ENCODE measurements around the gene HES7. TPM values are rescaled to one million over a fixed set of nuclear protein-coding genes. Genes with fewer than 3 reads are reported as not detected.

The HES7 gene
- polyA plus RNA-seq, 3 donors = not detected

- peak; percentile 62 for DNase-seq
Measured at GRCh38 chr17:8073627-8074484, 50.0 kb downstream of the HES7 start.

- no peak for DNase-seq
Measured at GRCh38 chr17:8072729-8073461, 51.0 kb downstream of the HES7 start.

GRCh38 chr17:8072341-8072728 lies 51.6 kb downstream of the HES7 start:
- no peak for DNase-seq

GRCh38 chr17:8071496-8071895 lies 52.4 kb downstream of the HES7 start:
- no peak for DNase-seq

Other genes starting within 250 kb of the HES7 start
- 100 to 1,000 TPM; 181 to 204 (median 186) TPM for gene CHD3, start 235.3 kb downstream of the HES7 start, polyA plus RNA-seq (ENCODE audit: insufficient read length in 3 of 3)
- 1 to 10 TPM; 3.5 to 4.7 (median 4.5) TPM for gene RNF227, start 207.8 kb downstream of the HES7 start, polyA plus RNA-seq (ENCODE audit: insufficient read length in 3 of 3)
- 10 to 100 TPM; 10.6 to 13.0 (median 11.4) TPM for gene KCNAB3, start 194.2 kb downstream of the HES7 start, polyA plus RNA-seq (ENCODE audit: insufficient read length in 3 of 3)
- gene TRAPPC1, start 192.2 kb downstream of the HES7 start, polyA plus RNA-seq (ENCODE audit: insufficient read length in 3 of 3) = 100 to 1,000 TPM; 131 to 158 (median 133) TPM
- 10 to 100 TPM; 52.0 to 69.0 (median 65.7) TPM for gene CNTROB, start 191.9 kb downstream of the HES7 start, polyA plus RNA-seq (ENCODE audit: insufficient read length in 3 of 3)
- under 1 TPM; 0.22 to 0.87 (median 0.40) TPM for gene GUCY2D, start 121.5 kb downstream of the HES7 start, polyA plus RNA-seq (ENCODE audit: insufficient read length in 3 of 3)
- gene ALOX15B, start 85.0 kb downstream of the HES7 start, polyA plus RNA-seq (ENCODE audit: insufficient read length in 3 of 3) = 1 to 10 TPM; 1.2 to 2.0 (median 1.5) TPM
- 1 to 10 TPM in 1 of 3 donors, under 1 TPM in 2; 0.48 to 1.0 (median 0.90) TPM for gene ALOX12B, start 36.4 kb downstream of the HES7 start, polyA plus RNA-seq (ENCODE audit: insufficient read length in 3 of 3)
- gene ALOXE3, start 5.6 kb downstream of the HES7 start, polyA plus RNA-seq (ENCODE audit: insufficient read length in 3 of 3) = under 1 TPM in 1 of 3 donors, not detected in 2; 0.07 TPM
- 10 to 100 TPM; 26.4 to 34.5 (median 33.3) TPM for gene PER1, start 28.3 kb upstream of the HES7 start, polyA plus RNA-seq (ENCODE audit: insufficient read length in 3 of 3)
- 100 to 1,000 TPM; 108 to 139 (median 131) TPM for gene VAMP2, start 38.8 kb upstream of the HES7 start, polyA plus RNA-seq (ENCODE audit: insufficient read length in 3 of 3)
- 10 to 100 TPM; 24.3 to 29.2 (median 28.6) TPM for gene TMEM107, start 52.3 kb upstream of the HES7 start, polyA plus RNA-seq (ENCODE audit: insufficient read length in 3 of 3)
- 1 to 10 TPM; 4.4 to 5.1 (median 4.9) TPM for gene BORCS6, start 66.1 kb upstream of the HES7 start, polyA plus RNA-seq (ENCODE audit: insufficient read length in 3 of 3)
- gene AURKB, start 86.5 kb upstream of the HES7 start, polyA plus RNA-seq (ENCODE audit: insufficient read length in 3 of 3) = 10 to 100 TPM; 31.9 to 48.1 (median 43.2) TPM
- 10 to 100 TPM; 22.0 to 36.0 (median 33.7) TPM for gene CTC1, start 124.0 kb upstream of the HES7 start, polyA plus RNA-seq (ENCODE audit: insufficient read length in 3 of 3)
- gene PFAS, start 125.2 kb upstream of the HES7 start, polyA plus RNA-seq (ENCODE audit: insufficient read length in 3 of 3) = 10 to 100 TPM; 40.4 to 60.0 (median 48.9) TPM
- gene RANGRF, start 164.6 kb upstream of the HES7 start, polyA plus RNA-seq (ENCODE audit: insufficient read length in 3 of 3) = 10 to 100 TPM; 29.5 to 33.7 (median 31.7) TPM
- 1 to 10 TPM; 3.5 to 5.3 (median 5.2) TPM for gene SLC25A35, start 171.3 kb upstream of the HES7 start, polyA plus RNA-seq (ENCODE audit: insufficient read length in 3 of 3)
- gene ARHGEF15, start 186.1 kb upstream of the HES7 start, polyA plus RNA-seq (ENCODE audit: insufficient read length in 3 of 3) = 10 to 100 TPM; 18.1 to 21.2 (median 18.4) TPM
- not detected for gene ODF4, start 215.7 kb upstream of the HES7 start, polyA plus RNA-seq (ENCODE audit: insufficient read length in 3 of 3)

All from renal pelvis (tissue), 4 donors.